Ecto neural progenitor cell (in vitro differentiated cells): Measurements from ENCODE around the gene SALL3.

ENCODE experiments used
- DNase-seq: peaks from one replicate; pipeline ENCODE4 v3.0.0-alpha.2; 2018; ENCODE audit warnings: low spot score

Gene SALL3

DNA sequence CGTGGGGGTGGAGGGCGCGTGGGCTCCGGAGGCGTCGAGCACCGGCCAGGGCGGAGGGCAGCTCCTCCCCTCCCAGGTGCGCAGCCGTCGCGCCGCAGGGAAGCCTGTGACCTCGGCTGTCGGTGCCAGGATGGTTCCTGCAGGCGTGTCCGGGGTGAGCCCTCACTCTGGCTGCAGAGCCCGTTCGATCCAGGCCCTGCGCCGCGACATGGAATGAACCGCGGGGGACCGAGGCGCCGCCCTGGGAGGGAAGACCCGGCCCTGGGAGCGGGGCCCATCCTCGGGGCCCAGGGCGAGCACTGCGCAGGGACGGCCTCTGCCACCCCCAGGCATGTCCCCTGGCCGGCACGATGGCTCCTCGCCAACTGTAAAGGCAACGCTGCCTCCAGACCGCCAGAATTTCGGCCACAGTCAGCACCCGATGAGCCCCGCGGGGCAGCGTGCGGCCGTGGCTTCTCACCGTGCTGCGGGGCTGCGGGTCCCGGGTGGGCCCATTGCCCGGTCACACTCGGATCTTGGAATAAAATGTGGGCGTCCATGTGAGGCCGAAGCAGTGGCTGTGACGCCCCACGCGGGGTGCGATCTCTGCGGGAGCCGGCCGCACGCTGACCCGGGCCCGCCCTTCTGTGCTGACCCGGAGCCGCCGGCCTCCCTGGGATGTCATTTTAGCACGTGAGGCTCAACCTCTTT lies 26.6 kb downstream of the SALL3 start:
- DNase-seq, result no peak

- no peak for DNase-seq
These were observed 27.8 kb downstream of the SALL3 start for GRCh38 chr18:79007440-79007839.

DNA sequence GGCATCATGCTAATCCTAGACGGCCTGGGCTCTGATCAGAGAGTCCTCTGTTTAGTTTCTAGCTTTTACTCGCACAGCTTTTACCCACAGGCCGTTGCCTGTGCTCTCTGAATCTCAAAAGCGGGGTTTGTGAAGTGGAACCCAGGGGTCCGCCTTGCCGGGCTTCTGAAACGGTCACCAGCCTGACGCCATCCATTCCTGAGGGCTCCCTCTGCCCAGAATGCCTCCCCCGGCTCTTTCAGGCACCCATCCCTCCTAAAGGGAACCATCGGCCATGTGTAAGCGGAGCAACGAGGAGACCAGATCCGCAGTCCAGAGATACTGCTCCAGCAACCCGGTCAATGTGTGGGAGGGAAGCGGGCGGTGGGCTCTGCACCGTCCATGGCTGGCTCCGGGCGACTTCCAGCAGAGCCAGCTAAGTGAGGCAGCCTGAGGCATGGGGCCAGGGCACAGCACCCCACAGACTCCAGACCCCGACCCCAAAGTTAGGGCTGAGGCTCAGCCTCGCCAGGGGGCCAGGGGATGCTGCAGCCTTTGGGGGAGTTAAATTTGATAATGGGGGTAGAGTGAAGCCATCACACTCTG lies 28.8 kb downstream of the SALL3 start:
- DNase-seq, result no peak

DNA sequence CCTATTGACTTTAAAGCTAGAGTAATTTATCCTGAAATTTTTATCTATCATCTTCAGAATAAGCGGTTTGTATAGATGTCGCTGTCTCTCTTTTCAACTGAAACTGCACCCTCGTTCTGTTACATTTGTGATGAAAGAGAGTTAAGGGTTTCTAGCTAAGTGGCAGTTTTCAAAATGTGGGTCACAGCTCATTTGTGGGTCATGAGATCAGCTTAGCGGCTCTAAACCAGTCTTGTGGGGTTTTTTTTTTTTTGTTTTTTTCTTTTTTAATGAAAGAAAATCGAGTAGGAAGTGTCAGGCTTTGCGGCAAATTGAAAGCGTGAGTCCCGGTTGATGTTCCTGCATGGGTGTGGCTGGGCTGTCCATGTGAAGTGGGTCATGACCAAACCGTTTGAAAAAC lies 31.2 kb downstream of the SALL3 start:
- DNase-seq, result no peak

DNA sequence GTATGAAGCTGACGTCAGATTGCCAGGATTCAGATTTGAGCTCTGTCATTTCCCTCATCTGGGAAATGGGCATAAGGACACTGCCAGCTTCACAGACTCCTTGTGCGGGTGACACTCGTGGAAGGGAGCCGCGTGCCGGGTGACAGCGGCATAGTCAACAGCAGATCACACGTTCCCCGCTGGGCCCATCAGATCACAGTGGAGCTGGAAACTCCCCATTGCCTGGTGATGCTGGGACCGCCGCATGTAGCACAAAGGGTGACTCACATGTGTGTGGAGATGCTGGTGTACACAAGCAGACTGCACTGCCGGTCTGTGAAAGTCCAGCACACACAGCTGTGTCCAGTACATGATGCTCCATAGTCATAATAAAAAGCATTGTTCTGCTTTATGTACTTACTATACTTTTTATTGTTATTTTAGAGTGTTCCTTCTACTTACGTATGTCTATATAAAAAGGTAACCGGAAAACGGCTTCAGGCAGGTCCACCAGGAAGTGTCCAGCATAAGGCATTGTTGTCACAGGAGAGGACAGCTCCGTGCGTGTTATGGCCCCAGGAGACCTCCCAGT lies 31.8 kb downstream of the SALL3 start:
- DNase-seq, result no peak

DNA sequence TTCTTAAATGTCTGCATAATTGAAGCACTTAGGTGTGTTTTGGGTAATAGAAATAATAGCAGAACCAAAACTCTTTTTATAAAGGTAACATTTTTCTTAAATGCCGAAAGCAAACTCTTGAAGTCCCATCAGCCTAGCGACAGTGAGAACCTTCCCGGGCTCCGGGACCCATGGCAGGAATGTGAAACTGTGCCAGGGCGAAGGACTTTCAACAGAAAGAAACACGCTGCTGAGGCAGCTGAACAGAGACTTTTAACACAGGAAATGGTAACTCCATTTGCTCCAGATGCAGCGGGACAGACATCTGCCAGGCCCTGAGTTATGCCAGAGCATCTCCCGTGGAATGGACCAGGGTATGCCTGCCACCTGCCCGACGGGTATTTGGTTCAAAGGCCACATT lies 34.3 kb downstream of the SALL3 start:
- DNase-seq, result no peak

GRCh38 chr18:79018911-79019310 lies 39.3 kb downstream of the SALL3 start:
- no peak for DNase-seq

- no peak for DNase-seq
These were observed 40.3 kb downstream of the SALL3 start for GRCh38 chr18:79019881-79020280.

- no peak for DNase-seq
These were observed 43.0 kb downstream of the SALL3 start for GRCh38 chr18:79022603-79023002.

- DNase-seq, result no peak
These were observed 46.9 kb downstream of the SALL3 start for GRCh38 chr18:79026491-79026890.

- DNase-seq, result peak; percentile 28
These were observed 51.1 kb downstream of the SALL3 start for GRCh38 chr18:79030680-79031079.

DNA sequence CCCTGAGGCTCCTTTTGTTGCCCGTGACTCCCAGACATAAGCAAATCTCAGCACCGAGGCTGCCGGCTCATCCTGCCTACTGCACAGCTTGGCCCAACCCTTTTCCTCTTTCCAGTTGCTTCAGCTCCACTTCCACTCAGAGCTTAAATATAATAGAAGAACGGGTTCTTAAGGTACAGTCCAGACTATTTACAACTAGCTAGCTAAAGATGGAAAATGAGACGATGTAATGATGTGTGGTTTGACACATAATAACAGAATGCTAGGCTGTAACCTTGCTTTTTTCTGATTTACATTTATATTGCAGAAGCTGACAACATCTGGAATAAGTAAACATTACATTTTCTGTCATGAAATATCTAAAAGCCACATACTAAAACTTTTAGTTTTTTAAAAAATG lies 62.7 kb downstream of the SALL3 start:
- DNase-seq, result no peak

- no peak for DNase-seq
These were observed 63.7 kb downstream of the SALL3 start for GRCh38 chr18:79043288-79043687.

DNA sequence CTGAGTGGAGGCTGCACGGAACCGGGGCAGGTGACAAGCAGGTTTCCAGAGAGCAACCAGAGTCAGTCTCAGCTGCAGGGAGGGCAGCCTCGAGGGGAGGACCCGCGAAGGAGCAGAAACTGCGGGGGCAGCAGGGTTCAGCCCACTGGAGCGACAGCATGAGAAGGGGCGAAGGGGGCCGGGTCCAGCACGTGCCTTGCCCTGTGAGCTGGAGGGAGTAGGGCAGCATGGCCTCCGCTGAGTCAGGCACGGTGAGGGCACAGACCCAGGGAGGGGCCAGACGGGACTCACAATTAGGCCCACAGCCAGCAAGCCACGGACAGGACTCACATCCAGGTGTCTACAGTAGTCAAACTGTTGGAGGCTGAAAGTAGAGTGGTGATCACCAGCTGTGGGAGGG lies 66.9 kb downstream of the SALL3 start:
- no peak for DNase-seq

DNA sequence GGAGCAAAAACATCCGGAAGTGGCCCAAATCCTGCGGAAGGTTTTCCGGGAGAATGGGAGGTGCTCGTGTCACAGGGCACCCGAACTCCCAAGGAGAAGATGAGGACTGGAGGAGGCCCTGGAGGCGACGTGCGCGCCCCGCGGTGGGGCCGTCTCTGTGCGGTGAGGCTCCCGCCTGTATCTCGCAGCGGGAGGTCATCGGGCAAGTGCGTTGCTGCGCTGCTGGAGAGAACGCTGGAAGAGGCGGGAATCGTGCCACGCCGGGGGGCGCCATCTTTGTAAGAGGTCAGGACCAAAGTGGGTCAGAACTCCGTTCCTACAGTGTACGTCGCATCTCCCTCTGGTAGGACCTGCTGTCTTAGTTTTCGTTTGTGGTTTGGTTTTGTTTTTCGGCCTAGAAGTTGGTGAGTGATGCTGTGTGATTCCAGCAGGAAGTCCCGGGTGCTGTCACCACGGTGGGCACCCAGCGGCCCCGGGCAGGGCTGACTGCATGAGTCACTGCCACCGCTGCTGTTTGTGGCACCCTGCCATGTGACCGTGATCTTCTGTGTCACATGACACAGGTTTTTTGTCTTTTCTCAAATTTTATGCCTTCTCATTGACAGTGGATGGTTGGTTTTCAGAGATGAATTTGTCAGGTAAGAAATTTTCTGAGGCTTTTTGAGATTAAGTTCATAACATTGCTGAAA lies 68.1 kb downstream of the SALL3 start:
- no peak for DNase-seq

DNA sequence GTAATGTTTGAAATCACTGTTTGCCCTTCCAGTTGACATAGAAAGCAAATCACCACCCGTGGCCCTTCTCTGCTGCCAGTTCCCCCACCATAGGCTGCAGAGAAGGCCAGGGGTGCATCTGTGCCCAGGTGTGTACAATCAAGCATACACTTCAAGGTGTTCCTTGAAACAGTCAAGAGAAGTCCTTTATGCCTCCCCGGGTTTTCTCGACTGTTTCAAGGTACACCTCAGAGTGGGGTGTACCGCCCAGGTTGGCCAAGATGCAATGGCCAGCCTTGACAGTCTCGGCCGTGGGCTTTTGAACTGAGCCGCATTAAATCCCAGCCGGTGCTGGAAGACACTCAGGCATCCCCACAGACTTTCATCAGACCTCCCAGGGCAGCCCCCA lies 68.6 kb downstream of the SALL3 start:
- no peak for DNase-seq

- no peak for DNase-seq
These were observed 69.9 kb downstream of the SALL3 start for GRCh38 chr18:79049506-79049905.
